GM18505 (cell line): ENCODE measurements around the gene AHNAK2.
A peak's percentile ranks its signal among the peaks of the same experiment; 100 is the strongest.

Experiments
- ATAC-seq: cut with Tn5 transposase; IDR thresholded peaks from one replicate; pipeline ENCODE4 v1.9.1; 2021; ENCODE audit not compliant: unreplicated experiment
- POLR2A ChIP-seq: IDR thresholded peaks from 4 replicates; pipeline ENCODE4 v1.6.1; 2011; ENCODE audit warnings: borderline replicate concordance; ENCODE audit not compliant: insufficient read depth, insufficient read length; ENCODE audit errors: extremely low read depth

AHNAK2 gene

GRCh38 chr14:104931771-104932675, 46.2 kb downstream of the AHNAK2 start:
- ATAC-seq: no peak
- TF ChIP-seq POLR2A: no peak

- TF ChIP-seq POLR2A: no peak
- ATAC-seq: no peak
Observed at GRCh38 chr14:104931304-104931770, 46.8 kb downstream of the AHNAK2 start.

- no peak for TF ChIP-seq POLR2A
- no peak for ATAC-seq
Observed at GRCh38 chr14:104930526-104931303, 47.5 kb downstream of the AHNAK2 start.

GRCh38 chr14:104929268-104930230, 48.6 kb downstream of the AHNAK2 start:
- TF ChIP-seq POLR2A: no peak
- ATAC-seq: no peak

- no peak for ATAC-seq
- no peak for TF ChIP-seq POLR2A
Observed at GRCh38 chr14:104928391-104929133, 49.6 kb downstream of the AHNAK2 start.

GRCh38 chr14:104927901-104928300, 50.3 kb downstream of the AHNAK2 start:
- ATAC-seq: no peak
- no peak for TF ChIP-seq POLR2A

GRCh38 chr14:104927432-104927816, 50.8 kb downstream of the AHNAK2 start:
- ATAC-seq: no peak
- TF ChIP-seq POLR2A: no peak

GRCh38 chr14:104926619-104927431, 51.3 kb downstream of the AHNAK2 start:
- TF ChIP-seq POLR2A: no peak
- peak; percentile 60 for ATAC-seq

GRCh38 chr14:104925855-104926609, 52.1 kb downstream of the AHNAK2 start:
- TF ChIP-seq POLR2A: no peak
- no peak for ATAC-seq

GRCh38 chr14:104925214-104925854, 52.8 kb downstream of the AHNAK2 start:
- no peak for TF ChIP-seq POLR2A
- ATAC-seq: no peak
